Ascending aorta (tissue), 2 donors: ENCODE results near the gene HGF. TPM values are rescaled to one million over a fixed set of nuclear protein-coding genes. Genes with fewer than 3 reads are reported as not detected.

Experiments used
- DNase-seq, 2 donors: peaks; one replicate each; pipeline ENCODE4 v3.0.0-alpha.2; 2019; ENCODE audit warnings: low spot score in 2 of 2
- H3K27ac ChIP-seq, 2 donors: fragments of 200-600 bp; sonication (generic); one replicate each; pipeline ENCODE4 v1.5.1; 2016 to 2017; ENCODE audit warnings: mild to moderate bottlenecking in 1 of 2
- H3K27me3 ChIP-seq: fragments of 200-600 bp; sonication (generic); one replicate; pipeline ENCODE4 v1.5.1; 2017
- H3K36me3 ChIP-seq, 2 donors: fragments of 200-600 bp; sonication (generic); one replicate each; pipeline ENCODE4 v1.5.1; 2016
- H3K4me1 ChIP-seq, 2 donors: fragments of 200-600 bp; sonication (generic); one replicate each; pipeline ENCODE4 v1.5.1; 2016 to 2017; ENCODE audit warnings: mild to moderate bottlenecking in 1 of 2
- H3K4me3 ChIP-seq, 2 donors: fragments of 200-600 bp; sonication (generic); one replicate each; pipeline ENCODE4 v1.5.1; 2016 to 2017; ENCODE audit warnings: mild to moderate bottlenecking in 1 of 2
- H3K9me3 ChIP-seq, 2 donors: fragments of 200-600 bp; sonication (generic); one replicate each; pipeline ENCODE4 v1.5.1; 2016
- intact Hi-C: fragments of 100-400 bp; cut with DNase I; formaldehyde crosslinking; loops from one replicate; pipeline ENCODE4 v1.15.1; 2023
- total RNA-seq: library from RNA; depleted of rRNA; stranded (reverse); fragments of >200 nt; gene quantifications from one replicate; pipeline ENCODE4 v1.1.0, GENCODE V29; 2016
- TF ChIP-seq, protein P1 (sequence below), 3 experiments: fragments of 200-600 bp in 2 of 3; fragments of 450-650 bp in 1 of 3; sonication (generic) in 2 of 3; IDR thresholded peaks; one replicate each; pipeline ENCODE4 v1.5.1; 2016 to 2019; ENCODE audit warnings: antibody characterized with exemption in 3 of 3, mild to moderate bottlenecking in 1 of 3, moderate library complexity in 1 of 3

Gene HGF
- total RNA-seq, 1 donor from 2014 or later, result 11.7 TPM

DNA sequence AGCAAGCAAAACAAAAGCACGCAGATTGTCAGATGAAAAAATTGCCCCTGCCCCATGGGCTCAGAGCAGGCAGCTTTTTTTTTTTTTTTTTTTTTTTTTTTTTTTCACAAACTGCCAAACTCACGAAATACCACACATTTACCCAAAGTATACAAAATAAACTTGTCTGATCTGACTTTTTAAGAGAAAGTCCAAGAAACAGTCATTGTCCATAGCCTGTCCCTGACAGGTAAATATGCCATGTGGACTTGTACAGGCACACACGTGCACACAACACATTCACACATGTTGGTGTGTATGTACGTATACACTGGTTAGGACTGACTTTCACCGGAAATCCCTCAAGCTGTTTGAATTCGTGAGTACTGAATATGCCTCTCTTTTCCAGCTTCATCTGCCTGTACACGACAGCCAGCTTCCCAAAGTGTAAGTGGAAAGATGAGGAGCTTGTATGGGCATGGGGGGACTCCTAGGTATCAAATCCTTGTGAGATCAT, 929 bp upstream of the HGF start:
- DNase-seq, result no peak
- Histone ChIP-seq H3K4me1 (peaks cover 0 to 11% of the 10 kb centered on the region in 2 donors), H3K27ac (peak overlapping the region; percentile 64 to 84), H3K4me3 (peak overlapping the region; percentile 41 to 75), H3K27me3 (no peaks in the 10 kb centered on the region), H3K9me3 (no peaks in the 10 kb centered on the region), H3K36me3 (no peaks in the 10 kb centered on the region)
- intact Hi-C loops, result no loop called here
- TF ChIP-seq, protein P1, sequence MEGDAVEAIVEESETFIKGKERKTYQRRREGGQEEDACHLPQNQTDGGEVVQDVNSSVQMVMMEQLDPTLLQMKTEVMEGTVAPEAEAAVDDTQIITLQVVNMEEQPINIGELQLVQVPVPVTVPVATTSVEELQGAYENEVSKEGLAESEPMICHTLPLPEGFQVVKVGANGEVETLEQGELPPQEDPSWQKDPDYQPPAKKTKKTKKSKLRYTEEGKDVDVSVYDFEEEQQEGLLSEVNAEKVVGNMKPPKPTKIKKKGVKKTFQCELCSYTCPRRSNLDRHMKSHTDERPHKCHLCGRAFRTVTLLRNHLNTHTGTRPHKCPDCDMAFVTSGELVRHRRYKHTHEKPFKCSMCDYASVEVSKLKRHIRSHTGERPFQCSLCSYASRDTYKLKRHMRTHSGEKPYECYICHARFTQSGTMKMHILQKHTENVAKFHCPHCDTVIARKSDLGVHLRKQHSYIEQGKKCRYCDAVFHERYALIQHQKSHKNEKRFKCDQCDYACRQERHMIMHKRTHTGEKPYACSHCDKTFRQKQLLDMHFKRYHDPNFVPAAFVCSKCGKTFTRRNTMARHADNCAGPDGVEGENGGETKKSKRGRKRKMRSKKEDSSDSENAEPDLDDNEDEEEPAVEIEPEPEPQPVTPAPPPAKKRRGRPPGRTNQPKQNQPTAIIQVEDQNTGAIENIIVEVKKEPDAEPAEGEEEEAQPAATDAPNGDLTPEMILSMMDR (IDR thresholded peaks at IDR 0.05), result no peak

DNA sequence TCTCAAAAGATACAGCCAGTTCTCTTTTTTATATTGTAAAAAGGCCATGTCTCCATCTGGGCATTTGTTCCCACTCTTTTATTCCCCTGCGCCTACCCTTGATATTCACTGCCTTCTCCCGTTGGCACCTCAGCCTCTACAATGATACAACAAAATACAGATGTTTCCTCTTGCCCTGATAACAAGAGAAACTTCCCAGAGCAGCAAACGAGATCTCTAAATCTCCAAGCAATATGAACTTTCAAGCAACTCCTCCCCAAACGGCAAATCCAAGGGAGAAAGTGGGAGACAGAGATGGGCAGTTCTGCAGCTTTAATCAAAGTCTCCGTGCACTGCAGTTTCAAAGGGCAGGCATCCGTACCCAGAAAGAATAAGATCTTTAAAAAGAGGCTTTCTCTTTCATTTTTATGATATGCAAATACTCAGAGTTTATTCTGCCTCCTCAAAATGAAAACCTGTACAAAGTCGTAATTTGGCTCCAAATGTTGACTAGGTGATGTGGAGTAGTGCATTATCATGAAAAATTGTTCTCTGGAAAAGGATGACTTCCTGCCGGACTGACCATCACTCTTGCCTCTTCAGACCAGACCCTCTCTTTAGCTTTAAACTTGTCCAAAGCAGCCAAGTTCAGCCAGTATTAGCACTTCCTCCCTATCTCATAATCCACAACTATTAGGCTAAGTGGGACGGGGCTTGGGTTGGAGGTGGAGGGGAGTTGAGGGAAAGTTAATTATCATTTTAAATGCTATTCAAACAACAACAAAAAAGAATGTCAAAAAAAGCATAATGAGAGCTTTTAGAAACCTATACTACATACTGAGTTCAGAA, 682 bp downstream of the HGF start:
- no peaks in the 10 kb centered on the region for H3K27me3 ChIP-seq
- TF ChIP-seq, protein P1 (IDR thresholded peaks at IDR 0.05), result no peak
- peaks cover 0 to 11% of the 10 kb centered on the region in 2 donors for H3K4me1 ChIP-seq
- intact Hi-C loops, result loop anchor here (5.0 kb wide), 1 partner anchor 82 kb away; no protein-coding TSS in a partner anchor
- no peak for DNase-seq
- no peaks in the 10 kb centered on the region for H3K36me3 ChIP-seq
- no peaks in the 10 kb centered on the region for H3K9me3 ChIP-seq
- H3K4me3 ChIP-seq, result peak overlapping the region; percentile 41 to 75
- H3K27ac ChIP-seq, result peak overlapping the region; percentile 64 to 84

DNA sequence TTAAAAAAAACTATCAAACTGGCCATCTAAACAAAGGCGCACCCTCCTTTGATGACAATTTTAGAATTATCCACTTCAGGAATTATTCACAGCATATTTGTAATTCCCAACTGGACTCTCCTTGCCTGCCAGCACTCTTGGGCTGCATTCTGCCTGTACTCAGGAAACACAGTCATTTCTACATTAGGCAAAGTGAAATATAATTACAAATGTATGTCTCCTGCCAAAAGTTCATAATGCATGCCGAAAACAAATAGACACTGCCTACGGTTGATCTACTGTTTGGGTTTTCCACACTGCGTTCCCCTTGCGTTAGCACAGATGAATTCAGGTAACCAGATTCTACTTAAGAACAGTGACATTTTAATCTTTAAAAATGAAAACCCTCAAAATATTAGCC, 1.9 kb downstream of the HGF start:
- H3K27me3 ChIP-seq, result no peaks in the 10 kb centered on the region
- peaks cover 0 to 11% of the 10 kb centered on the region in 2 donors for H3K4me1 ChIP-seq
- intact Hi-C loops, result loop anchor here (5.0 kb wide), 1 partner anchor 81 kb away; no protein-coding TSS in a partner anchor
- peak overlapping the region; percentile 16 to 75 for H3K4me3 ChIP-seq
- no peaks in the 10 kb centered on the region for H3K36me3 ChIP-seq
- TF ChIP-seq, protein P1 (IDR thresholded peaks at IDR 0.05), result no peak
- H3K9me3 ChIP-seq, result no peaks in the 10 kb centered on the region
- peak overlapping the region in 1 of 2 donors; percentile 84 for H3K27ac ChIP-seq
- DNase-seq, result no peak

DNA sequence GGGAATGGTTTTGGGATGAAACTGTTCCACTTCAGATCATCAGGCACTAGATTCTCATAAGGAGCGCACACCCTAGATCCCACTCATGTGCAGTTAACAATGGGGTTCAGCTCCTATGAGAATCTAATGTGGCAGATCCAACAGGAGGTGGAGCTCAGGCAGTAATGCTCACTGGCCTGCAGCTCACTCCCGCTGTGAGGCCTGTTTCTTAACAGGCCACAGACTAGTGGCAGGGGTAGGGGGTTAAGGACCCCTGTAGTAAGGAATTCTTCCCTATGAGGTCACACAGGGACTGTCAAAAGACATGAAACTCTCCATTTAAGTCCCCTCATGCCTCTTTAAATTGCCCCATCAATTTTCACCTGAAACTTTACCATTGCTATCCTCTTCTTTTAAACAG, 8.0 kb downstream of the HGF start:
- TF ChIP-seq, protein P1 (IDR thresholded peaks at IDR 0.05), result no peak
- Histone ChIP-seq H3K9me3 (no peaks in the 10 kb centered on the region), H3K4me3 (no peak overlapping the region), H3K4me1 (no peaks in the 10 kb centered on the region), H3K27ac (no peak overlapping the region), H3K36me3 (peaks cover 2 to 3% of the 10 kb centered on the region in 2 donors), H3K27me3 (no peaks in the 10 kb centered on the region)
- no peak for DNase-seq
- intact Hi-C loops, result no loop called here

DNA sequence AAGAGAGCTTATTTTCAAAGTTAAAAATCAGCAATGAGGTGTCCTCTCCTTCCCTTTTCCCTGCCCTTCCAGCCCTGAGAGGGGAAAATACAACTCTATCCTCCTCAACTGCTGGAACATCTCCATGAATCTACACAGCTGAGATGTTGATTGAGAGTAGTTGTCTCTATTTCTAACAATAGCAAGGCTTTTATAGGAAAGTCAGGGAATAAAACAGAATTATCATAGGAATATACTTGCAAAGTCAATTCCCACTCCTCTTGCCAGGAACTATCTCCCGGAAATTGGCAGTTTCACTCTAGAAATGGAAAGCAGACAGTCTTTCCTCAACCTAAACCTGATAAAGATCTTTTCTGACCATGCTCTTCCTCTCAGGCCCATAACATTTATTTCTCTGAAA, 8.8 kb downstream of the HGF start:
- Histone ChIP-seq H3K9me3 (no peaks in the 10 kb centered on the region), H3K4me1 (no peaks in the 10 kb centered on the region), H3K27ac (no peak overlapping the region), H3K36me3 (peaks cover 6 to 11% of the 10 kb centered on the region in 2 donors), H3K4me3 (no peak overlapping the region), H3K27me3 (no peaks in the 10 kb centered on the region)
- intact Hi-C loops, result no loop called here
- no peak for DNase-seq
- TF ChIP-seq, protein P1 (IDR thresholded peaks at IDR 0.05), result no peak
